SK-N-DZ (cell line): Measurements from ENCODE around the gene ST7.

Experiments
- DNase-seq: peaks from one replicate; pipeline ENCODE4 v3.0.0-alpha.2; 2015; ENCODE audit warnings: low spot score

ST7 gene

DNA sequence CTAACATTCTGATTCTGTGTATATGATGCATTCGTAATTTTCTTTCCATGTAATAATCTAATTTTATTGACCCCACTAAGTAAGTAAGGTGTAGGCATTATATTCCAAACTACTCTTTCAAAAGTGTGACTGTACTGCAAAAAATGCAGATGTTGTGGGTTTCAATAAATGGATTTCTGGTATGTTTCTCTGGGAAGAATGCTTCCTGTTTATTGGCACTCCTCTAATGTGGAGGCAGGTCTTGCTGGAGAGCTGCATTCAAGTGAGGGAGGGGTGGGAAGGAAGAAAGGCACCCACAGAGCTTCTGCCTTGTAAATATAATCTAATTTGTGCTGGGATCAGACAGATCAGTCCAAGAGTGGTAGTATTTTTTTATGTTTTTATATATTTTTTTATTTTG is 23.9 kb downstream of the ST7 start:
- no peak for DNase-seq

DNA sequence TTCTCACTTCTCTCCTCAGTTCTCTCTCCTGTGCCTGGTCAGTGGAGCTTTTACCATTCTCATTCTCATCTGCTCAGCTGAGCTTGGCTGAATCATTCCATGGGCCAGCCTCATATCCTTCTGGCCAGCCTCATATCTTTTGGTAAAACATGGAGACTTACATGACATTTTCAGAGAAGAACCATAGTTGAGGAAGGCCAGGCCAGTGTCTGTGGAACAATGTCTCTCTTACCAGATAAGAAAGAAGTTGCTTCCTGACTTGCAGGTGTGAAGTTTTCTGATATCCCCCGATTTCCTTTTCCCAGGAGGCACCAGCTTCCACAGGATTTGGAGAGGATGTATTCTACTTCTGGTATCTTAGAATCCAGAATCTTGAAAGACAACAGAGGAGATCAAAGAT is 24.7 kb downstream of the ST7 start:
- DNase-seq: no peak

DNA sequence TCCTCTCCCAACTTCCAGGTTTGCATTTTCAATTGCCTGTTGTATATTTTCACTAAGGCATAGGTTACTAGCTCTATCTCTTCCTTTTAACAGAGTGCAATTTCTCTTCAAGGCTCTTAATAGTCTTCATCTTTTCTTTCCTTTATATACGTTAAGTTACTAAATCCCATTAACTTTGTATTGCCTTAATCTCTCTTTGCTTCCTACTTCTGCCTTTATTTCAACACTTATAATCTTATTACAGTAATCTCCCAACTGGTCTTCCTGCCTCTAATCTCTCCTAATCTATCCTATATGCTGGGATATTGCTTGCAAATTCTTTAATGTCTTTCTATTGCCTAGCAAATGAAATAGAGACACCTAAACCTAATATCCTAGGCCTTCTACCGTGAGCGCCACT is 26.1 kb downstream of the ST7 start:
- DNase-seq: no peak

DNA sequence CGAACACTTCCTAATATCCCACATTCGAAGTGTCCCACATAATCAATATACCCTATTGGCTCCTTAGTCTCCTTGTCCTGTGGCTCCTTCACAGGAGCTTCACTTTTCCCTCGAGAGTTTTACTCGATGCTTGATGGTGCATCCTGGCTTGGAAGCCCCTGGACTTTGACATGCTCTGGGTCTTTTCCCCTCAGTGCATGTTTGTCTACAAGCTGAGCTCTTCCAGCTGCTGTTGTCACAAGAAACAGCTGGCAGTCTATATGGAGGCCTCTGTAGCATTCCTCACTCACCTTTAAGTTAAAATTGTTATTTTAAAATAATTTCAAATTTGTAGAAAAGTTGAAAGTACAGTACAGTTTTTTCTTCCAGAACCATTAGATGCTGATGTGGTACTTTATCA is 27.1 kb downstream of the ST7 start:
- DNase-seq: no peak

DNA sequence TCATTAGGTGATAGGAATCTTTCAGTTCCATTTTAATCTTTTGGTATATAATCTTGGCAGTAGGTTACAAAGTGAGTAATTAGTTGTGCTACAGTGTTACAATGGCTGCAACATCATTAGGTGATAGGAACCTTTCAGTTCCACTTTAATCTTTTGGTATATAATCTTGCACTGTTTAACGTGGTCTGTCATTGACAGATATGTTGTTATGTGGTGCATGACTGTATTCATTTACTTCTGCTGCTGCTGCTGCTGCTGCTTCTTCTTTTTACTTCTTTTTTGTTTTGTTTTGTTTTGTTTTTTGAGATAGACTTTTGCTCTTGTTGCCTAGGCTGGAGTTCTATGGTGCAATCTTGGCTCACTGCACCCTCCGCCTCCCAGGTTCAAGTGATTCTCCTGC is 28.6 kb downstream of the ST7 start:
- no peak for DNase-seq

DNA sequence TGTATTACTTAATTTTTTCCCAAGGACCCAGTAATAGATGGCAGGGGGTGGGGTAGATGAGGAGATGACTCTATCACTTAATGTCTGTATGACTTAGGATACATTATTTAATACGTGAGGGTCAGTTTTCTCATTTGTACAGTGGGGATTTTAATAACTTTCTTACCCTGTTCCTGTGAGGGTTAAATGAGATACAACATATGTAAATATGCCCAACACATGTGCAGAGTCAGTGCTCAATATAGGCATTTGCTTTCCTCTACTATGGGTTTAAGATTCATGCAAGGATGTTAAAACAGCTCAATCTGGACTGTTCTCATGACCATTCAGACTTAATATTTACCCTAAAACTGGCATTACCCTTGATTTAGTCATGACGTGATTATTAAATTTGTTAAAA is 31.2 kb downstream of the ST7 start:
- no peak for DNase-seq

DNA sequence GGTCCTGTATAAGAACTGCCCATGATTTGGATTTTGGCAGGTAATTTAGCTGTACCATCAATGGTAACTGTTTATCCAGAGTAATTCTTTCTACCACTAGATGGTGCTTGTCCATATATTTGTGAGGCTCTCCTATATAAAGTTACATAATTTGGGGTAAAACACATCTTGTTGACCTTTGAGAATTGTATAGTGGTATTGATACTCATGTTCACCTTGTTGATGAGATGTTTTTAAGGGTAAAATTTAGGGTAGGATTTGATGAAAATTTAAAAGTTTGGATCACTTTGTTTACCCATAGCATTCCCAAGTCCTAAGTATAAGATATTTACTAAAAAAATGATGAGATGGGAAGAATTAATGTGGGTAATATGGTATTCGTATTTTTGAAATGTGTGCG is 31.6 kb downstream of the ST7 start:
- peak; percentile 21 for DNase-seq

DNA sequence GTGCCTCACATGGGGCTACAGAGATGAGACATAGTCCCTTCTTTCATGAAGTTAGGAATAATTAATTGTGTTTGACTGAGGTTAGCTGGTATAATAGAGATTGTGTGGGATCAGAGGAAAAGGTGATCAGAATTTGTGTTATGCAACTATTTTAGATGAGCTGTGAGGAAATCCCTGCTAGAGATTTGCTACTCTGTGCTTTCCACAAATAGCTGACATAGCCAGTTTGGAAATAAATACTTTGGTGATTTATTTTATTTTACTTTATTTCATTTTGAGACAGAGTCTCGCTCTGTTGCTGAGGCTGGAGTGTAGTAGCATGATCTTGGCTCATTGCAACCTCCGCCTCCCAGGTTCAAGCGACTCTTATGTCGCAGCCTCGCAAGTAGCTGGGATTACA is 32.3 kb downstream of the ST7 start:
- DNase-seq: no peak

DNA sequence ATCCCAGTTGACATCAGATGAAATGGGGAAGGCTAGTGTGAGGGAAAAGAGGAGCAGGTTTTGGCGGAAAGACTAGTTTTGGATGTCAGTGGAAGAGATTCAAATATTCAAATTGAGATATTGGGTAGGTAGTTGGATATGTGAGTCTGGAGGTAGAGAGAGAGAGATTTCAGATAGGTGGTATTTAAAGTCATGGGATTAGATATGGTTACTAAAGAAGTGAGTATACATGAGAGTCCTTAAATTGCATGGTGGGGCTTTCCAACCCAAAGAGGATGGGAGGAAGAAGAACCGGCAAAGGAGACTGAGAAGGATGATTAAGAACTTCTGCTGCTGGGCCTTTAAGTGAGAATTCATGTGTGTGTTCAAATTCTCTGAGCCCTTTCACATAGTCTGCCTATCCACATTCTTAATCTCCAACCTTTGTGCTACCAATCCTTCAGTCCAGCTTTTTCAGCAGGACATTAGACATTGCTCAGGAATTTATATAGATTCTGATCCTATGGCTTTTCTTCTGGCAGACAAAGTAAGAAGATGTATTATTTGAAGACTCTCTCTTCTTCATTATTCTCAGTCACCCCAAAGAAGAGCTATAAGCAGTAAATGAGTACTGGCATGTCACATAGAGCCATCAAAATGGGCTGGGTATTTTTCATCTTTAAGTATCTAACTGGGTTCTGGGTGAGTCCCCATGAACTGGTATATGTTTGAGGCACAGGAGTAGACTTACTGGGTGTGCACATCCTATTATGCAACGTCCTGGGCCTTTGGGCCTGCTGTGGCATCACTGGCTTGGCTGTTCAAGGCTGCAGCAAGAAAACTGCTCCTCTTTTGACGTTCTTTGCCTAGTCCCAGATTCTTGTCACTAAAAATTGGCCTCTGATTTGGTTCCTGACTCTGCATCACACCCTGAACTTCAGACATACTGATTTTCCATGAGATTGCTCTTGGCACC is 33.6 kb downstream of the ST7 start:
- no peak for DNase-seq

DNA sequence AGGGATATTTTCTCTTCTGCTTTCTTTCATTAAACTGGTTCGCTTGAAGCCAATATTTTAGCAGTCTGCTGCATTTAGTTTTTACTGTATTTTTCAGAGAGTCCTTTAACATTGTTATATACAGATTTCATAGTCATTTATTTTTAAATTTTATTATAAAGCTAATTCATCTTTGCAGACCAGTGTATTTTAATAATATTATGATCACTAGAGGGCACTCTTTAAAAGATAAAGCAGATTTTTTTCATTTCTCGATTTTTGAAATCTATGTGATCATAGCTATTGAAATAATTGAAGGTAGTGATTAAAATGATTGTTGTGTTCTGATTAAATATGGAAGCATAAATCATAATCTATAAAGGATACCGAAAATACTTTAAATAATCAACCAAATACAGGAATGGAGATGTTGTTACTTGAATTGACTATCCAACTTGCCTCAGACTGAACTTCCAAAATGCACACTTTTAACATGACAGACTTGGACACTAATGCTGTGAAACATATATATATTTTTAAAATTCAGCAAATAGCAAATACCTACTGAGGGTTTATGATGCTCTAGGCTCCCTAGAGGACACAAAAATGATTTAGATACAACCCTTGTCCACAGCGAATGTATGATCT is 35.2 kb downstream of the ST7 start:
- no peak for DNase-seq

DNA sequence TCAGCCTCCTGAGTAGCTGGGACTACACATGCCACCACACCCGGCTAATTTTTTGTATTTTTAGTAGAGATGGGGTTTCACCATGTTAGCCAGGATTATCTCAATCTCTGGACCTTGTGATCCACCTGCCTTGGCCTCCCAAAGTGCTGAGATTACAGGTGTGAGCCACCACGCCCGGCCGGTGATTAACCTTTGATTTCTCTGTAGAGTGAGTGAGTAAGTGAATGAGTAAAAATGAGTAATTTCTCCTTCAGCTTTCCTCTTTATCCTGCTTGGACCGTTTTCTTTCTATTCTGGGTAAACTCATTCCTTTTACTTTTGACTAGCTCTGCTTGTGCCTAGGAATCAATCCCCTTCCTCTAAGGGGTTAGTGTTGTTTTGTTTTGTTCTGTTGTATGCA is 36.8 kb downstream of the ST7 start:
- DNase-seq: no peak

DNA sequence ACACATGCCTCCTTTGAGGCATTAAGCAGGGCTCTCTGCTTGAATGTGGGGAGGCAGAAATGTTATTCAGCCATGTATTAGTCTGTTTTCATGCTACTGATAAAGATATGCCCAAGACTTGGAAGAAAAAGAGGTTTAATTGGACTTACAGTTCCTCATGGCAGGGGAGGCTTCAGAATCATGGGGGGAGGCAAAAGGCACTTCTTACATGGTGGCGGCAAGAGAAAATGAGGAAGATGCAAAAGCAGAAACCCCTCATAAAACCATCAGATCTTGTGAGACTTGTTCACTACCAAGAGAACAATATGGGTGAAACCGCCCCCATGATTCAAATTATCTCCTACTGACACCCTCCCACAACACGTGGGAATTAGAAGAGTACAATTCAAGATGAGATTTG is 37.9 kb downstream of the ST7 start:
- DNase-seq: no peak

DNA sequence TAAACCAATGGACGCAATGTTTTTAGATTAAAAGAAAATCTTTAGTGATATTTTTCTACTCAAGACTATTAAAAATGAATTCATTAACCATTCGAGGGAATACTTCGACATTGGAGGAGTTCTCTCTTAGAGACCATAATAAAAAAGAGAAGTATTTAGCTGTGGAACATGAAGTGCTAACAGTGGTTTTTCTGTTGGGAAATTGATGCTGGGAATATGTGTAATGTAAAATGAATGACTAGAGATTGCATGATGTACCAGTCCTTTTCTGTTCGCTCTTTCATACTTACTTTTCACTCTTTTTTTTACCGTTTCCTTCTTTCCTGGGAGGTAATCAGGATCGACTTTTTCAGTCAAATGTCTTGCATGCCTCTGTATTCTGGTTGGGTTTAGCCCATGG is 41.3 kb downstream of the ST7 start:
- no peak for DNase-seq

DNA sequence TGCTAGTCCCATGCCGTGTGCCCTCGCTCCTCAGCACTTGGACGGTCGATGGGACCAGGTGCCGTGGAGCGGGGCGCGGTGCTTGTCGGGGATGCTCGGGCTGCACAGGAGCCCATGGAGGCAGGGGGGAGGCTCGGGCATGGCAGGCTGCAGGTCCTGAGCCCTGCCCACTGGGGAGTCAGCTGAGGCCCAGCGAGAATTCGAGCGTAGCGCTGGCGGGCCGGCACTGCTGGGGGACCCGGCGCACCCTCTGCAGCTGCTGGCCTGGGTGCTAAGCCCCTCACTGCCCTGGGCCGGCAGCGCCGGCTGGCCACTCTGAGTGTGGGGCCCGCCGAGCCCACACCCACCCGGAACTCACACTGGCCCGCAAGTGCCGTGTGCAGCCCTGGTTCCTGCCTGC is 44.7 kb downstream of the ST7 start:
- DNase-seq: no peak

DNA sequence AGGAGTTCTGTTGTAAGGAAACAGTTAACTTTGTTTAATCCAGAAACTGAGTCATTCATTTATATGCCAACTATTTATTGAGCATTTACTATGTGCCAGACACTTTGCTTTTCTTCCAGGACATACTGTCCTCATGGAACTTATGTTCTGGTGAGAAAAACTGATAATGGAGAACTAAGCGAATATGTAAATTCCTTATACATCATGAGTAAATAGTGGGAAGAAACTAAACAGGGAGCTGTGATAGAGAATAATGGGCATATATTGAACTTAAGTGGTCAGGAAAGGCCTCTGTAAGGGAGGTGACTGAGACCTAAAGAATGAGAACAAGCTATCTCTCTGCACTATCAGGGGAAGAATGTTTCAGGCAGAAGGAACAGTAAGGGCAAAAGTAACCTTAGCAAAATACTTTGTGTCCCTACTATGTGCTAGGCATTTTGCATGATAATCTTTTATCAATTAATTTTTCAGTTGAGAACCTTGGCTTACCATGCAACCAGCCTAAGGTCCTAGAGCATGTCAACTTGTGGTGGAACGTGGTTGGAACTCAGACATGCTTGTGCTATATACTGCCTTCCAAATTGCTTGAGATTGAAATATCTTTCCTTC is 45.4 kb downstream of the ST7 start:
- no peak for DNase-seq

DNA sequence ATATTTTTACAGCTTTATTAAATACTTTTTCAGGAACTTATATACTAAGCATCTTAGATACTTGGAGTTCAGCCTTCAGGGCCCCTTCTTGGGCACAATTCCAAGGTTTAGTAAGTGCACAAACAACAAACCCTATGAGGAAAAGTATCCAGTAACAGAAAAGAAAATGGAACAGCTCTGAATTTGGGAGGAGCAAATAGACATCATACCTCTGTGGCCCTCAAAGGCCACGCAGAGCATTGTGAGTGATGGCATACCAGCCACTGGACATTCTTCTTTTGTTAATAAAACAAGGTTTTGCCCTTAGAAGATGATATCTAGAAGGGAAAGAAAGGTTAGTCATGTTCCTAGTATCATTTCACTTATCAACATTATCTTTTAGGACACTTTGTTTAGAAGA is 46.0 kb downstream of the ST7 start:
- no peak for DNase-seq

DNA sequence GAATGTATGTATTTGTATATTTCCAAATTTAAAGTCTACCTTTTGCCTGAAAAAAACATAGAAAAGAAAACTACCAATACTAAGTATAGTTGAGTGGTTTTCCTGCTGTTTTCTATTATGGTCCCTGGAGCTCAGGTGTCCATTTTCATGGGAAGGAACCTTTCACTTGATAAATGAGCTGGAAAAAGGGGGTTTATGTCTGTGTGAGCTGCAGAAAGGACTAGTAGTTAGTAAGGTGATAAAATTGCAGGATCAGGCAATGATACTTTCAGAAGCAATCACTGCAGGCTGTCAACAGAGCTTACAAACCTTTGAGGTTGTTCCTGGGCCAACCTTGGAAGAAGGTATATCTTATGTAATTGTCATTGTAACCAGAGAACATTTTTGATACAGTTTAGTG is 48.0 kb downstream of the ST7 start:
- no peak for DNase-seq

DNA sequence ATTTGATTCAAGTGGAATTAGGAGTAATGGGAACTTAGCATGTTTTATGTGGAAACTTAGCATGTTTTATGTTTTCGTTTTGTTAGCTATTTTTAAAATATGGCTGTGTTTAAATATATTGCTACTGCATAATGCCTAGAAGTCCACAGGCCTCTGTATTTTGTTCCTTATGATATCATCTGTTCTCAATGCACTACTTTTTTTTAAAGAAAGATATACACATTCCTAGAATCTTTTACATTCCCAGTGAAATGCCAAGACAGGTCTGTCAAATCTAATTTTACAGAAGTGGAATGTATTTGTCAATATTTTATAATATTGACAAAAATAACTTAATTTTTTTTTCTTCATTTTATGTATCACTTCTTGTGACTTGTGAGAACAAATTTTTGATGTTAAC is 51.6 kb downstream of the ST7 start:
- no peak for DNase-seq

DNA sequence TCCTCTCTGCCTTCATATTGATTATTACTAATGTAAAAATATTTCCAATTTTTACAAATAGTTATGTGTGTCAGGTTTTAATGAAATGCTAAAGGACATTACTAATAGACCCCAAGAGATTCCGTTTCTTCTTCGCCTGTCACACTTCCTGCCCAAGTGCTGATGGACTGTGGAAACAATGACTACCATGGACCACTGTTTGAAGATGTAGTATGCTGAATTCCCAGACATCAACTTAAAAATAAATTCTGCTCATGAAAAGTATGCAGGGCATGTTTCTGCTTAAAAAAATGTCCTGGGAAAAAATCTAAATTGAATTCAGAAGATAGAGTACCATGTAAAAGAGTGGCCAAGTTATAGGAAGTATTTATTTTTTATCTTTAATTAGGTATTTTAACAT is 52.1 kb downstream of the ST7 start:
- DNase-seq: no peak

DNA sequence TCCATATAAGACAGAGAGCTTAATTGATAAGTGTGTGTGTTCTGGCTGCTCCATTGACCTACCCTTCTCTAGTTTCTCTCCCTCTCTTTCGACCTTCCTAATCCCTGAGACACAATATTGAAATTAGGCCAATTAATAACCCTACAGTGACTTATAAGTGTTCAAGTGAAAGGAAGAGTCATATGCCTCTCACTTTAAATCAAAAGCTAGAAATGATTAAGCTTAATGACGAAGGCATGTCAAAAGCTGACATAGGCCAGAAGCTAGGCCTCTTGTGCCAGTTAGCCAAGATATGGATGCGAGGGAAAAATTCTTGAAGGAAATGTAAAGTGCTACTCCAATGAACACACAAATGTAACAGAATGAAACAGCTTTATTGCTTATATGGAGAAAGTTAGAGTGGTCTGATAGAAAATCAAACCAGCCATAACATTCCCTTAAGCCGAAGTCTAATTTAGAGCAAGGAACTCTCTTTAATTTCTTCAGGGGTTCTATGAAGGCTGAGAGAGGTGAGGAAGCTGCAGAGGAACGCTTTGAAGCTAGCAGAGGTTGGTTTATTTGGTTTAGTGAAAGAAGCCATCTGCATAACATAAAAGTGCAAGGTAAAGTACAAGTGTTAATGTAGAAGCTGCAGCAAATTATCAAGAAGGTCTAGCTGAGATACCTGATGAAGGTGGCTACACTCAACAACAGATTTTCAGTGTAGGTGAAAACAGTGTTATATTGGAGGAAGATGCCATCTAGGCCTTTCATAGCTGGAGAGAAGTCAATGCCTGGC is 53.8 kb downstream of the ST7 start:
- DNase-seq: no peak

DNA sequence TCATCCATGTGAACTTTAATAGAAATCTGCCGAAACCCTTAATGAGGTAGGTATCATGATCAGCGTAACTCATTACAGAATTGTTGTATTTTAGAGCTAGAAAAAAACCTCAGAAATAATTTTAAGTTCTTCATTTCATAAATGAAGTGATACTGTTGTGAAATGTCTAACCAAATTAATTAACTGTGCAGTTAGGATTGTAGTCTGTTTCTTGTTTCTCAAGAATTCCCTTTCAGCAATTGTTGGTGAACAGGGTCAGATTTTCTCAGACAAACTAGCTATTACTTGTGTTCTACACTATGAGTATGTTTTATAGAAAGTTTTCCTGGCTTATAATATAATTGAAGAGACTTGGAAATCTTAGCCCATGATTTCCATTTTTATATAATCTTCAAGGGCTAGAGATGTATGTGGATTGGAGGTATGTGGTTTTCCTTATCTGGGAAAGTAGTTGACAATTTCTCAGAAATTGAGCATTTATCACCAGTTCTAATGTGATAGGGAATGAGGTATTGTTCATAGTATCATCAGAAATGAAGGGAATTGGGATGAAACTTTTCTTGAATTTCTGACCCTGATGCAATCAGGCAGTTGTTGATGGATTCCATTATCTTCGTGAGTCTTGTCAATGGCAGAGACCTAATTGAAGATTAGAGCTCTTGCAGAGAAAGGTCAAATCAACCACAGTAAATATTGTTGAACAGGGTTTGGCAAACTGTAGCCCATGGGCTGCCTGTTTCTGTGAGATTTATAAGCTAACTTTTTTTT is 55.0 kb downstream of the ST7 start:
- no peak for DNase-seq
